NCI-H748 treated with DMSO at 0.1 percent for 48 hours (cell line): ENCODE data around the gene CARD11.

Source experiments
- DNase-seq: peaks from one replicate; lab custom pipeline; 2025; lab: John Stamatoyannopoulos, UW

The CARD11 gene

GRCh38 chr7:2981103-2981480 is 62.6 kb downstream of the CARD11 start:
- no peak for DNase-seq

- no peak for DNase-seq
Measured at GRCh38 chr7:2980401-2981102, 63.1 kb downstream of the CARD11 start.

GRCh38 chr7:2979951-2980350 is 63.7 kb downstream of the CARD11 start:
- DNase-seq: no peak

GRCh38 chr7:2979201-2979631 is 64.5 kb downstream of the CARD11 start:
- no peak for DNase-seq

GRCh38 chr7:2978408-2978807 is 65.3 kb downstream of the CARD11 start:
- DNase-seq: no peak

- no peak for DNase-seq
Measured at GRCh38 chr7:2975821-2976371, 67.8 kb downstream of the CARD11 start.

- no peak for DNase-seq
Measured at GRCh38 chr7:2974093-2974819, 69.4 kb downstream of the CARD11 start.

GRCh38 chr7:2972835-2973161 is 70.9 kb downstream of the CARD11 start:
- DNase-seq: no peak

GRCh38 chr7:2971914-2972834 is 71.5 kb downstream of the CARD11 start:
- DNase-seq: no peak

- DNase-seq: no peak
Measured at GRCh38 chr7:2970861-2971260, 72.8 kb downstream of the CARD11 start.

- no peak for DNase-seq
Measured at GRCh38 chr7:2970307-2970664, 73.4 kb downstream of the CARD11 start.

GRCh38 chr7:2969398-2970306 is 74.0 kb downstream of the CARD11 start:
- no peak for DNase-seq

GRCh38 chr7:2968616-2969397 is 74.9 kb downstream of the CARD11 start:
- no peak for DNase-seq

- no peak for DNase-seq
Measured at GRCh38 chr7:2968176-2968575, 75.5 kb downstream of the CARD11 start.

- no peak for DNase-seq
Measured at GRCh38 chr7:2967705-2968104, 76.0 kb downstream of the CARD11 start.

GRCh38 chr7:2967253-2967652 is 76.4 kb downstream of the CARD11 start:
- no peak for DNase-seq

- DNase-seq: no peak
Measured at GRCh38 chr7:2966466-2967078, 77.1 kb downstream of the CARD11 start.

GRCh38 chr7:2965745-2966270 is 77.9 kb downstream of the CARD11 start:
- no peak for DNase-seq

GRCh38 chr7:2965301-2965700 is 78.4 kb downstream of the CARD11 start:
- no peak for DNase-seq

GRCh38 chr7:2964208-2964607 is 79.5 kb downstream of the CARD11 start:
- DNase-seq: no peak
